Osteocyte (in vitro differentiated cells): ENCODE measurements around the gene ZMYND15. TPM values are rescaled to one million over a fixed set of nuclear protein-coding genes. Genes with fewer than 3 reads are reported as not detected.

Source experiments
- DNase-seq: peaks from one replicate; pipeline ENCODE4 v3.0.0; 2021; ENCODE audit warnings: mixed read lengths; ENCODE audit not compliant: unreplicated experiment; ENCODE audit errors: extremely low spot score
- H3K27ac Mint-ChIP-seq: one replicate; pipeline ENCODE4 v1.8.0; 2021; ENCODE audit warnings: mild to moderate bottlenecking, mixed read lengths; ENCODE audit not compliant: unreplicated experiment
- H3K27me3 Mint-ChIP-seq: one replicate; pipeline ENCODE4 v1.8.0; 2021; ENCODE audit warnings: mixed read lengths; ENCODE audit not compliant: unreplicated experiment
- H3K36me3 Mint-ChIP-seq: one replicate; pipeline ENCODE4 v1.8.0; 2021; ENCODE audit warnings: mixed read lengths; ENCODE audit not compliant: unreplicated experiment
- H3K4me1 Mint-ChIP-seq: one replicate; pipeline ENCODE4 v1.8.0; 2021; ENCODE audit warnings: mixed read lengths; ENCODE audit not compliant: unreplicated experiment
- H3K4me3 Mint-ChIP-seq: one replicate; pipeline ENCODE4 v1.8.0; 2021; ENCODE audit warnings: mild to moderate bottlenecking, moderate library complexity, mixed read lengths; ENCODE audit not compliant: unreplicated experiment
- H3K9me3 Mint-ChIP-seq: one replicate; pipeline ENCODE4 v1.8.0; 2021; ENCODE audit warnings: mixed read lengths; ENCODE audit not compliant: unreplicated experiment
- total RNA-seq: library from RNA; stranded (reverse); gene quantifications from 2 replicates; pipeline ENCODE4 v1.2.1, GENCODE V29; 2021
- TF ChIP-seq, protein P1 (sequence below): fragments of 200-600 bp; sonication (generic); IDR thresholded peaks from 2 replicates; pipeline ENCODE4 v1.5.0; 2021; ENCODE audit warnings: antibody characterized with exemption, mild to moderate bottlenecking, moderate library complexity

ZMYND15 gene
- total RNA-seq, 1 donor from 2014 or later = 0.99 TPM

DNA sequence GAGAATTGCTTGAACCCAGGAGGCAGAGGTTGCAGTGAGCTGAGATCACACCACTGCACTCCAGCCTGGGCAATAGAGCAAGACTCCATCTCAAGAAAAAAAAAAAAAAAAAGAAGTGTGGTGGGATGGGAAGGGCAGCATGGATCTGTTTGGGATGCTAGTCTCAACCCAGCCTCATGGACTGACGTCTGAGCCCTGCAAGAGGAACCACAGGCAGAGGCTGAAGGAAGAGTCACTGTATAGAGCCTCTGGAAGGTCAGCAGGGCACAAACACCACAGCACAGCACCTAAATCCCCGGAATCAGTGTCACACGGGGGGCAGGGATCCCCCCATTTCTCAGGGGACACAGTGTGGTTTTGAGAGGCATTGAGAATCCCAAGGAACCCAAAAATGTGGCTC is 11.0 kb downstream of the ZMYND15 start:
- TF ChIP-seq, protein P1, sequence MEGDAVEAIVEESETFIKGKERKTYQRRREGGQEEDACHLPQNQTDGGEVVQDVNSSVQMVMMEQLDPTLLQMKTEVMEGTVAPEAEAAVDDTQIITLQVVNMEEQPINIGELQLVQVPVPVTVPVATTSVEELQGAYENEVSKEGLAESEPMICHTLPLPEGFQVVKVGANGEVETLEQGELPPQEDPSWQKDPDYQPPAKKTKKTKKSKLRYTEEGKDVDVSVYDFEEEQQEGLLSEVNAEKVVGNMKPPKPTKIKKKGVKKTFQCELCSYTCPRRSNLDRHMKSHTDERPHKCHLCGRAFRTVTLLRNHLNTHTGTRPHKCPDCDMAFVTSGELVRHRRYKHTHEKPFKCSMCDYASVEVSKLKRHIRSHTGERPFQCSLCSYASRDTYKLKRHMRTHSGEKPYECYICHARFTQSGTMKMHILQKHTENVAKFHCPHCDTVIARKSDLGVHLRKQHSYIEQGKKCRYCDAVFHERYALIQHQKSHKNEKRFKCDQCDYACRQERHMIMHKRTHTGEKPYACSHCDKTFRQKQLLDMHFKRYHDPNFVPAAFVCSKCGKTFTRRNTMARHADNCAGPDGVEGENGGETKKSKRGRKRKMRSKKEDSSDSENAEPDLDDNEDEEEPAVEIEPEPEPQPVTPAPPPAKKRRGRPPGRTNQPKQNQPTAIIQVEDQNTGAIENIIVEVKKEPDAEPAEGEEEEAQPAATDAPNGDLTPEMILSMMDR = no peak
- Mint-ChIP-seq H3K4me3 (no peak overlapping the region), H3K27me3 (peaks cover 61% of the 10 kb centered on the region)

GRCh38 chr17:4751932-4752331 is 12.3 kb downstream of the ZMYND15 start:
- Mint-ChIP-seq H3K4me3 (no peak overlapping the region), H3K27ac (no peak overlapping the region), H3K9me3 (no peaks in the 10 kb centered on the region), H3K27me3 (peaks cover 55% of the 10 kb centered on the region), H3K4me1 (no peaks in the 10 kb centered on the region), H3K36me3 (no peaks in the 10 kb centered on the region)
- DNase-seq = no peak
- TF ChIP-seq, protein P1 = no peak

More for the DNA sequence above, 11.0 kb downstream of the ZMYND15 start:
- no peak overlapping the region for H3K27ac Mint-ChIP-seq
- H3K36me3 Mint-ChIP-seq = no peaks in the 10 kb centered on the region
- no peak for DNase-seq
- H3K9me3 Mint-ChIP-seq = no peaks in the 10 kb centered on the region
- no peaks in the 10 kb centered on the region for H3K4me1 Mint-ChIP-seq

GRCh38 chr17:4753392-4753791 is 13.8 kb downstream of the ZMYND15 start:
- H3K27ac Mint-ChIP-seq = no peak overlapping the region

DNA sequence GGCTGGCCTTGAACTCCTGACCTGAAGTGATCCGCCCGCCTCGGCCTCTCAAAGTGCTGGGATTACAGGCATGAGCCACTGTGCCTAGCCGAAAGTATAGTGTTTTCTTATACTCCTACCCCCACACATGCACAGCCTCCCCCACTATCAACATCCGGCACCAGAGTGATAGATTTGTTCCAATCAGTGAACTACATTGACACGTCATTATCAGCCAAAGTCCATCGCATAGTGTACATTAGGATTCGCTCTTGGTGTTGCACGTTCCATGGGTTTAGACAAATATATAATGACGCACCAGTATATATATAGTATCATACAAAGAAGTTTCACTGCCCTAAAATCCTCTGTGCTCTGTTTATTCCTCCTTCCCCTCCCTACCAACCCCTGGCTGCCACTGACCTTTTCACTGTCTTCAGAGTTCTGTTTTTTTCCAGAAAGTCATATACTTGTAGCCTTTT is 20.2 kb downstream of the ZMYND15 start:
- DNase-seq = no peak
- Mint-ChIP-seq H3K9me3 (no peaks in the 10 kb centered on the region), H3K27me3 (peaks cover 40% of the 10 kb centered on the region), H3K27ac (no peak overlapping the region), H3K4me1 (no peaks in the 10 kb centered on the region), H3K4me3 (no peak overlapping the region), H3K36me3 (no peaks in the 10 kb centered on the region)
- TF ChIP-seq, protein P1 = no peak

More at GRCh38 chr17:4753392-4753791, 13.8 kb downstream of the ZMYND15 start:
- Mint-ChIP-seq H3K4me1 (no peaks in the 10 kb centered on the region), H3K27me3 (peaks cover 61% of the 10 kb centered on the region), H3K4me3 (no peak overlapping the region), H3K9me3 (no peaks in the 10 kb centered on the region), H3K36me3 (no peaks in the 10 kb centered on the region)
- TF ChIP-seq, protein P1 = no peak
- DNase-seq = no peak

DNA sequence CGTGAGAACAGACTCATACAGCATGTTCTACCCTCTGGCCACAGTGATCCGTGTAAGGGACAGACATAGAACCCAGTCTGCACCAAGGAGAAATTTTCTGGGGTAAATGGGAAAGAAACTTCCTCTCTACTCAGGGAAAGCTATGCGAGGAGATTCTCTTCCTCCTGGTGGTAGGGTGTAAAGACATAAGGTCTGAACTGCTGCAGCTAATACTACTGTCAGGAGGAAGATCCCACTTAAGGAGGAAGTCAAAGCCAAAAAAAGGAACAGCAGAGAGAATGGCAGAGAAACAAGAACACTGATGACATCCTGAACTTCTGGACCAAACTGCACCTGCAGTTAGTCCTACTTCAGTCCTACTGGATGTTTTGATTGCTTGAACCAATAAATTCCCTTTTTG is 25.0 kb downstream of the ZMYND15 start:
- Mint-ChIP-seq H3K4me1 (no peaks in the 10 kb centered on the region), H3K9me3 (no peaks in the 10 kb centered on the region), H3K27ac (no peak overlapping the region), H3K27me3 (peaks cover 19% of the 10 kb centered on the region), H3K36me3 (no peaks in the 10 kb centered on the region), H3K4me3 (no peak overlapping the region)
- TF ChIP-seq, protein P1 = no peak
- DNase-seq = no peak
